Fibroblast of upper back skin (primary cell): ENCODE measurements around the gene CD7.
A peak's percentile ranks its signal among the peaks of the same experiment; 100 is the strongest.
"Not testable (repeated sequence)": the region's sequence is repeated elsewhere in the genome, so short reads cannot be mapped to it uniquely, and the experiment has no call there.

Experiments used
- DNase-seq: peaks from one replicate; pipeline ENCODE4 v3.0.0-alpha.2; 2013

CD7 gene

DNA sequence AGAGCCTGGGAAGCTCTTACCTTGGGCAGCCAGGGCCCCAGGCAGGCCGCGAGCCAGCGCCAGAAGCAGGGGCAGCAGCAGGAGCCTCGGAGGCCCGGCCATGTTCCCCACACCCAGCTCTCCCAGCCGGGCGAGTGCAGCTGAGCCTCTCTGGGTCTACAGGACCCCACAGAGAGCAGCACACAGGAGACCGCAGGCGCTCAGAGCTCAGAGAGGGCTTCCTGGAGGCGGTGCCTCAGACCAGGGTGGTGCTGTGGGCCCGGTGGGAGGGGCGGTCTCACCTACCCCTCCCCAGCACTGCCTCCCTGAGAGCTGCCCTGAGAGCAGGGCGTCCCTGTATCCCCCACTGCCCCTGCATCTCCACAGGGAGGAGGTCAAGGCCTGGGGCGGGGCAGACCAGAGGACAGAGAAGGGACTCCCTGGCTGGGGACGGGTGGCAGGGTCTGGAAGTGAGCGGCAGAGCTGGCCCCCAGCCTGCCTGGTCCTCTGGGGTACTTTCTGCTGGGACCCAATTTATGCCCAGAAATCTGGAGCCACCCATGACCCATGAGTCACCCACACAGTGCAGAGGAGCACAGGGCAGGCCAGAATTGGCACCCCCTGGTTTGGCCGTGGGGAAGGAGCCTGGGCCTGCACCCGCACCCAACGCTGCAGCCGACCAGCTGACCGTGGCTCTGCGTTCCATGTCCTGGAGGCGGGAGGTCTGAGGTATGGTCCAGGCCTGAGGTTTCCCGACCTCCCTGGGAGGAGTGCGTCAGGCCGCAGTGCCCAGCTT, at the start of gene CD7:
TSS of gene CD7 (minus strand) at position 215 of the 775 bp plus-strand sequence. CDS start at position 102, 113 bp downstream.
- DNase-seq: no peak

DNA sequence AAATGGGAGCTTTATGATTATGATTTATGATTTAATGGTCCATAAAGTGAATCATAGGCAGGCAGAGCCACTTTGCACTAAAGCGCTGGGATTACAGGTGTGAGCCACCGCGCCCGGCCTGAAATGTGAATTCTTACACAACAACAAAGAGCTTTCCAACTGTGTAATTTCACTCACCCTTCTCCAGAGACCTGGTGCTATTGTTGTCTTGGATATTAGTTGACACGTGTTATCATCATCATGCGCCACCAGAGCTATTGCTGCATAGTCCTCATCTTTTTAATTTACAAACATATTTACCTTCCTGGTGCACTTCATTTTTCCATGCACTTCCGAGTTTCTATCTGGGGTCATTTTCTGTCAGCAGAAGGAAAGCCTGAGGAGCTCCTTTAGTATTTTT, 49.3 kb upstream of the CD7 start:
- no peak for DNase-seq

DNA sequence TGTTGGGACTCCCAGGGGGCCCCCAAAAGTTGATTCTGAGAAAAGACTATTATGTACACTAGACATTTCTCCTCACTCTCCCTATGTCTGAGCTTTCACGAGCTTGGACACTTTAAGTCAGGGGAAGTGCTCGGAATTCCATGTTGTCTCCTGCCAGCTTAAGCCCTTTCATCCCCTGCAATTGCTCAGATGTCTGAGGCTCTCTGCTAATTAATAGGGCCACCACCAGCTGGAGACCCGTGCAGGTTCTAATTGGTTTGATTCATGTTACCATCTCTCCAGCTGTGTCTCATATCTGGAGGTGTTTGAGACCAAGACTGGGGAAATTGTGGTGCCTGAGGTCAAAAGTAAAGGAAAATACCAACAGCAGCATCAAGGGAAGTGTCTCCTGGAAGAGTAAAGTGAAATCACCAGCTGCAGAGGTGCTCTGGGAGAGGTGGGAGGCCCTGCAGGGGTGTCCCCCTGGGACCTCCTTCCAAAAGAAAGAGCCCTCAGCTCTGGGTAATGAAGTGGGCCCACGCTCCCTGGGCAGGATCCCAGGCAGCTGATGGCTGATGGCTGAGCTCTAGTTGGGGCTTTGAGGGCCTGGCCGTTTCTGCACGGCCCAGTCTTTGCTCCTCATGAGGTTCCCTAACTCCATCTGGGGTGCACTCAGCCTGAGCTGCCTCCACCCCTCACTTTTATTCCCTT, 48.3 kb upstream of the CD7 start:
- DNase-seq: no peak

DNA sequence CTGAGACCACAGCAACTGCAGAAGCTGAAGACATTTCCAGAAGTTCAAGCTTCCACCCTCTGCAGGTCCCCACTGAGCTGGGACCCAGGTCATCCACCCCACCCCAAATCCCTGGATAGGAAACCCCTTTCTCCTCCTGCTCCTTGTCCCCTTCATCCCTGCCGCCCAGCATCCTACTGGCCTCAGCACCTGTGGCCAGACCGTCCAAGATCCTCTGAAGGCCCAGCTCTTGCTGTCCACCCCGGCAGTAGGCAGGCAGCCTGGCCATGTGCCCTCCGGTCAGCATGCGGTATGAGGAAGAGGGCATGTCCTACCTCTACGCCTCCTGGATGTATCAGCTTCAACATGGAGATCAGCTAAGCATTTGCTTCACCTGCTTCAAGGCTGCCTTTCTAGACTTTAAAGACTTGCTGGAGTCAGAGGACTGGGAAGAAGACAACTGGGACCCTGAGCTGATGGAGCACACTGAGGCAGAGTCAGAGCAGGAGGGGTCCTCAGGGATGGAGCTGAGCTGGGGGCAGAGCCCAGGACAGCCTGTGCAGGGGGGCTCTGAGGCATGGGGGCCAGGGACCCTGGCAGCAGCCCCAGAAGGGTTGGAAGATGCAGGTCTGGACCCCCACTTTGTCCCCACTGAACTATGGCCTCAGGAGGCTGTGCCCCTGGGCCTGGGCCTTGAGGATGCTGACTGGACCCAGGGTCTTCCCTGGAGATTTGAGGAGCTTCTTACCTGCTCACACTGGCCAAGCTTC, 44.7 kb upstream of the CD7 start:
- DNase-seq: no peak

DNA sequence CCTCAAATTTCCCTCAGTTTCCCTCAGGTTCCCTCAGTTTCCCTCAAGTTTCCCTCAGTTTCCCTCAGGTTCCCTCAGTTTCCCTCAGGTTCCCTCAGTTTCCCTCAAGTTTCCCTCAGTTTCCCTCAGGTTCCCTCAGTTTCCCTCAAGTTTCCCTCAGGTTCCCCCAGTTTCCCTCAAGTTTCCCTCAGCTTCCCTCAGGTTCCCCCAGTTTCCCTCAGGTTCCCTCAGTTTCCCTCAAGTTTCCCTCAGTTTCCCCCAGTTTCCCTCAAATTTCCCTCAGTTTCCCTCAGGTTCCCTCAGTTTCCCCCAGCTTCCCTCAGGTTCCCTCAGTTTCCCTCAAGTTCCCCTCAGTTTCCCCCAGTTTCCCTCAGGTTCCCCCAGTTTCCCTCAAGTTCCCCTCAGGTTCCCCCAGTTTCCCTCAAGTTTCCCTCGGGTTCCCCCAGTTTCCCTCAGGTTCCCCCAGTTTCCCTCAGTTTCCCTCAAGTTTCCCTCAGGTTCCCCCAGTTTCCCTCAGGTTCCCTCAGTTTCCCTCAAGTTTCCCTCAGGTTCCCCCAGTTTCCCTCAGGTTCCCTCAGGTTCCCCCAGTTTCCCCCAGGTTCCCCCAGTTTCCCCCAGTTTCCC, 42.2 kb upstream of the CD7 start:
- DNase-seq: not testable (repeated sequence)

DNA sequence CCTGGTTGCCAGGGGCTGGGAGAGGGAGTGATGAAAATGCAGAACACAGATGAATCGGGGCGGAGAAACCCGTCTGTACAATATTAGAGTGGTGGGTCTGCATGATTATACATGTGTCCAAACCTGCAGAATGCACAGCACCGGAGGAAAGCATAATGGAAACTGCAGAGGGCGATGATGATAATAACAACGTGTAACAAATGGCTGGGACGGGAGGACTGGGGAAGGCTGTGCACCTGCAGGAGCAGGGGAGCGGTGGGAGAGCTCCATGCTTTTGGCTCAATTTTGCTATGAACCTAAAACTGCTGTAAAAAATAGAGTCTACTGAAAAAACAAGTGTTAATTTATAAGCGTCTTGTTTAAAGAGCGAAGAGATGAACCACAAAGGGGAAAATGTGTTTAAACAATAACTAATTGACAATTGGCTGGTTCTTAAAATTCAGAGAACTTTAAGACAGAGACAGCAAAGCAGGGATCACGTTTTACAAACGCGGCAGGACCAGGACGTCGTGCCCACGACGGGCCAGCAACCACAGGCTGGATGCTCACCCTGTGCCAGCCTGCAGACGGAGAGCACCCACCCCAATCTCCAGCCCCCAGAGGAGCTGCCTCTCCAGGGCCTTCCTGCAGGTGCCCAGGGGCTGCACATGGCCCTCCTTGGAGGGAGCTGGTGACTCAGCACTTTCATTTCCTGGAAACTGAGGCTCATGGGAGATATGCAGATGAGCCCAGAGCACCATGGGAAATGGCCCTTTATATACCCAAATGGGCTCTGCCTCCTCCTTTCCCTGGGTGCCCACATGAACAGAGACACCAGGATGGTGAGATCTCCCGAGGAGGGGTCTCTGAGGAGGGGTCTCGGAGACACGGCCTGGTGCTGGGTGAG, 41.3 kb upstream of the CD7 start, which contains the start of gene TEX19:
TSS of gene TEX19 (plus strand) at position 783 of the 886 bp plus-strand sequence. CDS start 2,904 bp downstream, outside the sequence.
- no peak for DNase-seq

DNA sequence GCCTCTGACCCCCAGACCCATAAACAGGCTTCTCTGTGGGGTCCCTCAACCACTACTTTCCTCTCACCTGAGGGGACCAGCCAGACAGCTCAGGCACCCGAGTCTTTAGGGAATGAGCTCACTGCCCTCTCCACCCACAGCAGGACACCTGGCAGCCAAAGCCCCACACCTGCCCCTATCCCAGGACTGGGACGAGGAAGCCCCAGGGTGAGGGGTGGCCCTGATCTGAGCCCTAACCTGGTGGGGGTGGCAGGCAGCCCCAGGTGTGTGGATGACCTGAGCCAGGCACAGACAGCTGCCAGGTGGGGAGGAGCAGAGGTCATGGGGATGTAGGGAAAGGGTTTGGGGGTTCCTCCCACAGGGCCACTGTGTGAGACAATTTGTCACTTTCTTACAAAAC, 40.0 kb upstream of the CD7 start:
- DNase-seq: no peak

DNA sequence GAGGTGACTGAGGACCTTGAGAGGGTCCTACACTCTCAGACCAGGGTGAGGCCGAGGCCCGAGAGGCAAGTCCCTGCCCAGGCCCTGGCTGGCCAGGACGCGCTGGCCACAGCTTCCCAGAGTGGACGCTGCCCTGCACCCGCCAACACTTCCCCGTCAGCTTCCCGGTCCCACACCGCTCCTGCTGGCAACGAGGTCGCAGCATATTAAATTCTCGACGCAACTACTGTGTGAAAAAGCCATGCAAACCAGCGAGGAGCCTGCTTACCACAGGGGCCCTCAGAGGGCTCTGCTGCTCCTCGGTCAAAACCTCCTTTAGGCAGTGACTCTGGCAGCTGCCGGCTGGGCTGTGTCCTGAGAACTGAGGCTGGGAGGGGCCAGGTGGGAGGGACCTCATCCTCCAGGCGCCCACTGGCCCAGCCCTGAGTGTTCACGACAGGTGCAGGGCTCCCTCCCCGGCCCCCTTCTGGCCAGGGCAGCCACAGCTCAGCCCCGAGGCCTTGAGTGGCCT, 39.5 kb upstream of the CD7 start:
- DNase-seq: no peak

DNA sequence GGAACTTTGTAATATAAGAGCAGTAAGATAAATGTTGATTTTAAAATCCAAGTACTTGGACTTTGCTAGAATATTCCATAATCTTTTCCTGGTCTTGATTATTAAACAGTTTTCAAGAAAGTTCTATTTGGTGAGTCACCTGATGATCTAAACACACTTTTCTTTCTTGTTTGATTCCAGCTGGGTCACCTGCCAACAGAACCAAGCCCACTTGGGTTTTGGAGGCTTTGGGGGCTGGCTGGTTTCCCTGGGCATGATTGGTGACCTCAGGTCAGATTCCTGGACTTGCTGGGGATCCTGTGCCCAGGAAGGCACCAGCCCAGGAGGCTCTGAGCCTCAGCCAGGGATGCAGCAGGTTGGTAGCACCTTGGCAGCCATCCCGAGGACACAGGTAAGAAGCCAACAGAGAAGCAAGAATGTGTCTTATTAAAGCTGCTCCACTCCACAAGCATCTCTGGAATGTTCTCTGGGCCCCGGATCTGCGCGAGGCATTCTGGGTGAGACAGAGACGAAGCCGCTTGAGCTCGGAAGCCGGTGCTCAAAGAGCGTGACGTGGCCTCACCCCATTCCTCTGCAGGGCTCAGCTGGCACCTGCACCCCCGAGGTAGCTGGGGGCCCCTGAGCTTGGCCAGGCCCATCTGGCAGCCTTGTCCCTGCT, 38.5 kb upstream of the CD7 start:
- peak; percentile 48 for DNase-seq

DNA sequence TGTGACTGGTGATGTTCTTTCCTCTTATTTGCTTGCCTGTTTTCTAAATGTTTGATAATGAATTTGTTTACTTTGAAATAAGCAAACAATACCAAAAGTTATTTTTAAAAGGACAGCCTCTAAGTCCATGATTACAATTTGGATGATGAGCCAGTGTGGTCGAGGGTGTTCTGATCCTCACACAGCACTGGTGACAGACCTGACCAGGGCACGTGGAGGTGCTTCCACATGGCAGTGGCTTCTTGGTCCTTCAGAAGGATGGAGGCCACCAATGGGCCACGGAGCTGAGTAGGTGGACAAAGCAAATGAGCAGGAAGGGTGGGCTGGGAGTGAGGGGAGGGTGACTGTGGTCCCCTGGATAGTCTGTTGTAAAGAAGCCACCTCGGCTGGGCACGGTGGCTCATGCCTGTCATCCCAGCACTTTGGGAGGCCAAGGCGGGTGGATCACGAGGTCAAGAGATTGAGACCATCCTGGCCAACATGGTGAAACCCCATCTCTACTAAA, 37.4 kb upstream of the CD7 start:
- DNase-seq: no peak

DNA sequence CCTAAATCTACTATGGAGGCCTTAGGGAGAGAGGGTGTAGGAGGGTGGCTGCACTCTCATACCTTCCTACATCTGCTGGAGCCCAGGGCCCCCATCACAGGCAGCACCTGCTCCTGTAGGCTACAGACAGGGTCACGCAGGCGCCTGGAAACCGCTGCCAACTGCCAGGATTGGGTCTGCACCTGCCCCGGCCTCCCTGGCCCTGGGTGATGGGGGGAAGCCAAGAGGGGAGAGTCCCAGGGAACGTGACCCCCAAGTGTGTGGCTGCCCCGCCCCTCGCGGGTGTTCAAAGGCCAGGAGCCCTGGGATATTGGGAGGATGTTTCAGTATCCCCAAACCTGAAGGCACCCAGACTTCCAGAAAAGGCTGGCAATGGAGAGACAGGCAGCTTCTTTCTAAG, 36.1 kb upstream of the CD7 start:
- DNase-seq: no peak

DNA sequence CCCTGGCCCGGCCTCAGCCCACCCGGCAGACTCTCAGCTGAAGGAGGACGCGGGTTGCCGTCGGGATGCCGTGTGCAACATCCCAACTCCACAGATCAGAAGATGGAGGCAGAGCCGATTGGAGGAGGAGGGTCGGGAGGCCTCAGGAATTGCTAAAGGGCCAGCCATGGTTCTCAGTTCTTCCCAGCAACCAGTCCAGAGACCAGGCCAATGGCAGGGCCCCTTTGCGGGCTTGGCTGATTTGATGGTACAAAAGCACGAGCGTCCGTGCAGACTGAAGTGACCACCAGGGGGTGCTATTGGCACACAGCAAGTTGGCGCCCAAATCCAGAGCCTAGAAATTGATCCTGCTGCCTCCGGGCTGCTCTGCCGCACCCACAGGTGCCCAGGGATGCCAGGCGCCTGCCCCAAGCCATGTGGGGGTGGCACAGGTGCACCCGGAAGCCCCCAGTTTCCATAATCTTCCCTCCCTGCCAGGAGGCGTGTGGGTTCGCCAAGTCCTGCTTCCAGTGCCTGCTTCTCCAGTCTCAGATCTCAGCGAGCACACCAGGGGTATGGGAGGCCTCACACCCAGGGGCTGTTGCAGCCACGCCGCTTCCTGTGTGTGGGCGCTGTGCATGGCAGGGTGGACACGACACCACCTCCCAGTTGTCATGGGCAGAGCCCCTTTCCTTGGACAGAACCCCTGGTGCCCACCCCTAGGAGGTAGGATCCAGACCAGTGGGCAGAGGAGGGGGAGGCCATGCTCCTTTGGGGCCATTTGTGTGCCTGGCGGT, 34.5 kb upstream of the CD7 start:
- DNase-seq: peak; percentile 78

DNA sequence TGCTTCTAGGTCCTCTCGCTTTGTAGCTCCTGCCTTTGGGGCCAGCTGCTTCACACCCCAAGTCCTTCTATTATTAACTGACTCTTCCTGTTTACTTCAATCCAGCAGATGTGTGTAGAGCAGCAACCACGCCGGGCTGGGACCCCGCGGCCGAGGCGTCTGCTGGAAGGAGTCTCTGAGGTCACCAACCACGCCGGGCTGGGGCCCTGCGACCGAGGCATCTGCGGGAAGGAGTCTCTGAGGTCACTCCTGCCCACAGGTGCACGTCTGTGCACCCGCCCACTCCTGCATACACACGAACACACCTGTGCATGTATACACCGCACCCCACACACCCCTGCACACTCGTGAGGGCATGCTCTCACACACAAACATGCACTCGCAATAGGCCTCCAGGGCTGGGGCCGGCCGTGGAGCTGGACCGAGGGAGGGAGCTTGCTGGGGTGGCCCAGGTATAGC, 33.9 kb upstream of the CD7 start:
- no peak for DNase-seq

DNA sequence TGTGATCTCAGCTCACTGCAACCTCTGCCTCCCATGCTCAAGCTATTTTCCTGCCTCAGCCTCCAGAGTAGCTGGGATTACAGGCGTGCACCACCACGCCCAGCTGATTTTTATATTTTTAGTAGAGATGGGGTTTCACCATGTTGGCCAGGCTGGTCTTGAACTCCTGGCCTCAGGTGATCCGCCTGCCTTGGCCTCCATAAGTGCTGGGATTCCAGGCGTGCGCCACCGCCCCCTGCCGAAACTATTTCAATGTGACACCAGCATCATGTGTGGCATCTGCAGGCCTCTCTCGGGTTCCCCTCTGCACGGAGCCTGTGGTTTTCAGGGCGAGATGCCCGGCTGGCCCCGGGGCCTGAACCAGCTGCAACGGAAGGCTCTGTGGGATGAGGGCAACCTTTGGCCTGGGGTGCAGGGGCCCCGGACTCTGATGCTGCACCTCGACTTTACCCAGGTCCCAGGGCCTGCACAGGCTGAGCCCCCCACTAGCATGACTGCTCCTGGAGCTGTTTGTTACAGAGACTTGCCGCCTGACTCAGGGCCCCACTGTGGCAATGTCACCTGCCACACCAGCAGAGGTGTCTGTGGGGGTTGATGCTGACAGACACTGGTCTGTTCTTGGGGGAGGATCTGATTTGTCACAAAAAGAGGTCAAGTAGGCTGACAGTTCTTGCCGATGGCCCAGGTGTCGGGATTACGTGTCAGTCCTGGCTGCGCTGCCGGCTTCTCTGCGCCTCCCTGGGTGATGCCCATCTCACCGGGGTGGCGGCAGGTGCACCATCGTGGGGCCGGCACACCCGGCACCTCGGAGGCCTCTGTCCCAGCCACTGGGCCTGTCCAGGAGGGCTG, 33.0 kb upstream of the CD7 start:
- no peak for DNase-seq

DNA sequence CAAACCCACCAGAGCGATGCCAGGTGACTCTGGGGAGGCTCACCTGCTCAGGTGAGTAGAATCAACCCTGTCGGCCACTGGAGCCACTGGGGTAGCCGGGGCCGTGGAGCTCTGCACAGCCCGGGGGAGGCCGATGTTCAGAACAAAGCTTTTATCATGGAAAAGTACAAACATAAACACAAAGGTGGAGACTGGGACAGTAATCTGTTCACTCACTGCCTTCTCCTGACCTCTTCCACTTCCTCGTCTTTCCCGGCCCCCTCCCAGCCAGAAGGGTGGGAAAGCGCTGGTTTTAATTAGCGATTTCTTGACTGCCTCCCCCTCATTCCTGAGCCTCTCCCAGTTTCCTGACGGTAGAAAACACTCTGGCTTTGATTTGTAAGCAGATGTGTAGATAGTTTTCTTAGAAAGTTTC, 31.9 kb upstream of the CD7 start:
- DNase-seq: peak; percentile 62

DNA sequence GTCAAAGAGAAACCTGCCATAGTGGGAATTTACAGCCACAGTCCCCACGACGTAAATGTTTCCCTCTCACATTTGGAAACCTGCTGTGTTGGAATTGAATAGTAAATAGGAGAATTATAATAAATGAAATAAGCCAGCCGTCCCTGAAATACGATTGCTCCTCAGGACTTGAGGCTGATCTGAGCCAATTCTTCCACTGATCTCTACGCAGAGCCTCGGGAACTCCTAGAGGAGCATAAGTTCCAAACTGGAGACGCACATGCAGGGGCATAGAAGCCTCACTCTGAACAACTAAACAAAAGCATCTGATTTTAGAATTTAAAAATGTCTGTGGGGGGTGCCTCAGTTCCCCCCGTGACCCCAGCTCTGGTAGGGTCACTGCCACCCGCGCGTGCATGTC, 31.5 kb upstream of the CD7 start:
- no peak for DNase-seq

DNA sequence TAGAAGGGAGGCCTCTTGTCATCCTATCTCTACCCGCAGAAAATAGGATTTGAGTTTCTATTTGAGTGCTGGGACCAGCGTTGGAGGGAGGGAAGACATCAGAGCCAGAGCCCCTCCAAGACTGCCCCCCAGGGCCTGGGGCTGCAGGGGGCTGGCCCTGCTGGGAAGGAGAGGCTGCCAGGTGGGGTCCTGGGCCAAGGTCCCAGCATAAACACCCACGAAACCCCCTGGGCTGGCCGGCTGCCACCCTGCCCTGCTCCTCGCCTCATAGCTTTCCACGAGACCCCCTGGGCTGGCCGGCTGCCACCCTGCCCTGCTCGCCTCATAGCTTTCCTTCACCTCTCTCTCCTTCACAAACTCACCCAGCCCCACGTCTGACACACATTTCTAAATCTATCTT, 31.0 kb upstream of the CD7 start:
- DNase-seq: no peak

DNA sequence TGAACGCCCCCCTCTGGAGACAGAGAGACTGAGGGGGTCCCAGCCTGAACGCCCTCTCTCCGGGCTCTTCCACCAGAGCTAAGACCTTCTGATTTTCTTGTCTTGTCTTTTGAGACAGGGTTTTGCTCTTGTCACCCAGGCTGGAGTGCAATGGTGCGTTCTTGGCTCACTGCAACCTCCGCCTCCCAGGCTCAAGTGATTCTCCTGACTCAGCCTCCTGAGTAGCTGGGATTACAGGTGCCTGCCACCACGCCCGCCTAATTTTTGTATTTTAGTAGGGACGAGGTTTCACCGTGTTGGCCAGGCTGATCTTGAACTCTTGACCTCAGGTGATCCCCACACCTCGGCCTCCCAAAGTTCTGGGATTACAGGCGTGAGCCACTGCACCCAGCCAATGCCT, 30.6 kb upstream of the CD7 start:
- DNase-seq: not testable (repeated sequence)
